GM21717 (cell line): ENCODE data around the gene HCK.
"Not testable (repeated sequence)": the region's sequence is repeated elsewhere in the genome, so short reads cannot be mapped to it uniquely, and the experiment has no call there.

Source experiments
- ATAC-seq: cut with Tn5 transposase; IDR thresholded peaks from one replicate; pipeline ENCODE4 v1.9.1; 2021; ENCODE audit warnings: mild to moderate bottlenecking, moderate library complexity; ENCODE audit not compliant: unreplicated experiment

Gene HCK

GRCh38 chr20:32028647-32029372, 23.2 kb upstream of the HCK start:
- ATAC-seq = no peak

- no peak for ATAC-seq
Measured at GRCh38 chr20:32029561-32029960, 22.5 kb upstream of the HCK start.

- ATAC-seq = no peak
Measured at GRCh38 chr20:32031007-32031958, 20.8 kb upstream of the HCK start.

GRCh38 chr20:32033316-32033715, 18.7 kb upstream of the HCK start:
- no peak for ATAC-seq

GRCh38 chr20:32033721-32034120, 18.3 kb upstream of the HCK start:
- ATAC-seq = not testable (repeated sequence)

- ATAC-seq = no peak
Measured at GRCh38 chr20:32034581-32035425, 17.2 kb upstream of the HCK start.

- ATAC-seq = no peak
Measured at GRCh38 chr20:32035426-32035779, 16.6 kb upstream of the HCK start.

- ATAC-seq = no peak
Measured at GRCh38 chr20:32036252-32036651, 15.8 kb upstream of the HCK start.

GRCh38 chr20:32036716-32037485, 15.1 kb upstream of the HCK start:
- ATAC-seq = no peak

- ATAC-seq = no peak
Measured at GRCh38 chr20:32037929-32038328, 14.1 kb upstream of the HCK start.

GRCh38 chr20:32040142-32040953, 11.7 kb upstream of the HCK start:
- no peak for ATAC-seq

GRCh38 chr20:32045999-32046398, 6.0 kb upstream of the HCK start:
- ATAC-seq = no peak

- no peak for ATAC-seq
Measured at GRCh38 chr20:32050324-32050841, 1.7 kb upstream of the HCK start.

- no peak for ATAC-seq
Measured at GRCh38 chr20:32050851-32051556, 1.0 kb upstream of the HCK start.

GRCh38 chr20:32051720-32052089, 337 bp upstream of the HCK start:
- no peak for ATAC-seq

GRCh38 chr20:32052778-32053362, 828 bp downstream of the HCK start:
- ATAC-seq = no peak

- ATAC-seq = no peak
Measured at GRCh38 chr20:32053648-32054047, 1.6 kb downstream of the HCK start.

- ATAC-seq = no peak
Measured at GRCh38 chr20:32056708-32057483, 4.9 kb downstream of the HCK start.
